BE2C (cell line): Measurements from ENCODE around the gene CUL2.
"Not testable (repeated sequence)": the region's sequence is repeated elsewhere in the genome, so short reads cannot be mapped to it uniquely, and the experiment has no call there.

ENCODE experiments used
- DNase-seq: peaks from one replicate; pipeline ENCODE4 v3.0.0-alpha.2; 2020
- H3K27me3 ChIP-seq: fragments of 250-450 bp; sonication (Bioruptor Pico); 2 replicates; pipeline ENCODE4 v1.5.1; 2020; ENCODE audit warnings: mild to moderate bottlenecking
- H3K36me3 ChIP-seq: fragments of 250-450 bp; sonication (Bioruptor Pico); 2 replicates; pipeline ENCODE4 v1.5.1; 2020; ENCODE audit warnings: mild to moderate bottlenecking
- H3K4me1 ChIP-seq: fragments of 250-450 bp; sonication (Bioruptor Pico); 2 replicates; pipeline ENCODE4 v1.5.1; 2020
- H3K4me3 ChIP-seq: 2 replicates; pipeline ENCODE4 v1.5.1; 2011; ENCODE audit warnings: low read depth, low read length
- H3K9me3 ChIP-seq: fragments of 250-450 bp; sonication (Bioruptor Pico); 2 replicates; pipeline ENCODE4 v1.5.1; 2020
- TF ChIP-seq, protein P1 (sequence below): IDR thresholded peaks from 2 replicates; pipeline ENCODE4 v1.5.1; 2012; ENCODE audit warnings: mild to moderate bottlenecking, low read depth, low read length

The CUL2 gene

GRCh38 chr10:34988397-34989067 is 101.6 kb downstream of the CUL2 start:
- H3K36me3 ChIP-seq = no peaks in the 10 kb centered on the region
- no peak overlapping the region for H3K4me3 ChIP-seq
- H3K27me3 ChIP-seq = no peaks in the 10 kb centered on the region
- no peaks in the 10 kb centered on the region; the same call in 1 of the 2 replicates for H3K9me3 ChIP-seq
- TF ChIP-seq, protein P1, sequence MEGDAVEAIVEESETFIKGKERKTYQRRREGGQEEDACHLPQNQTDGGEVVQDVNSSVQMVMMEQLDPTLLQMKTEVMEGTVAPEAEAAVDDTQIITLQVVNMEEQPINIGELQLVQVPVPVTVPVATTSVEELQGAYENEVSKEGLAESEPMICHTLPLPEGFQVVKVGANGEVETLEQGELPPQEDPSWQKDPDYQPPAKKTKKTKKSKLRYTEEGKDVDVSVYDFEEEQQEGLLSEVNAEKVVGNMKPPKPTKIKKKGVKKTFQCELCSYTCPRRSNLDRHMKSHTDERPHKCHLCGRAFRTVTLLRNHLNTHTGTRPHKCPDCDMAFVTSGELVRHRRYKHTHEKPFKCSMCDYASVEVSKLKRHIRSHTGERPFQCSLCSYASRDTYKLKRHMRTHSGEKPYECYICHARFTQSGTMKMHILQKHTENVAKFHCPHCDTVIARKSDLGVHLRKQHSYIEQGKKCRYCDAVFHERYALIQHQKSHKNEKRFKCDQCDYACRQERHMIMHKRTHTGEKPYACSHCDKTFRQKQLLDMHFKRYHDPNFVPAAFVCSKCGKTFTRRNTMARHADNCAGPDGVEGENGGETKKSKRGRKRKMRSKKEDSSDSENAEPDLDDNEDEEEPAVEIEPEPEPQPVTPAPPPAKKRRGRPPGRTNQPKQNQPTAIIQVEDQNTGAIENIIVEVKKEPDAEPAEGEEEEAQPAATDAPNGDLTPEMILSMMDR = no peak
- H3K4me1 ChIP-seq = no peaks in the 10 kb centered on the region
- no peak for DNase-seq

GRCh38 chr10:34985823-34986222 is 104.3 kb downstream of the CUL2 start:
- Histone ChIP-seq H3K27me3 (no peaks in the 10 kb centered on the region), H3K4me3 (no peak overlapping the region), H3K36me3 (no peaks in the 10 kb centered on the region), H3K9me3 (no peaks in the 10 kb centered on the region; the same call in 1 of the 2 replicates), H3K4me1 (no peaks in the 10 kb centered on the region)
- DNase-seq = peak; percentile 24
- TF ChIP-seq, protein P1 = peak; percentile 54

- TF ChIP-seq, protein P1 = no peak
- no peaks in the 10 kb centered on the region for H3K4me1 ChIP-seq
- no peaks in the 10 kb centered on the region for H3K36me3 ChIP-seq
- H3K9me3 ChIP-seq = no peaks in the 10 kb centered on the region; the same call in 1 of the 2 replicates
- H3K27me3 ChIP-seq = no peaks in the 10 kb centered on the region
- no peak for DNase-seq
- H3K4me3 ChIP-seq = no peak overlapping the region
These were observed 105.0 kb downstream of the CUL2 start for GRCh38 chr10:34985146-34985545.

DNA sequence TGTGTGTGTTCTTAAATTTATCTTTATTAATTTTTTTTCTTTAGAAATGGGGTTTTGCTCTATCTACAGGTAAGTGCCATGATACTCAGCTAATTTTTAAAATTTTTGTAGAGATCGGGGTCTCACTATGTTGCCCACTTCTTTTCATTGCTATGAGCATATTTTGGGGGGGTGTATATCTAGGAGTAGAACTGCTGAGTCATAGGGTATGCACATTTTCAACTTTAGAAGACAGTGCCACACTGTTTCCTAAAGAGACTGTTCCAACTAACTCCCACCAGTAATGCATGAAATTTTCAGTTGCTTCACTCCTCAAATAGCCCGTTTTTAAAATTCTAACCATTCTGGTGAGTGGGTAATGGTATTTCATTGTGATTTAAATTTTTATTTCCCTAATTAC is 108.3 kb downstream of the CUL2 start:
- no peaks in the 10 kb centered on the region; the same call in 1 of the 2 replicates for H3K9me3 ChIP-seq
- H3K4me3 ChIP-seq = no peak overlapping the region
- TF ChIP-seq, protein P1 = no peak
- no peaks in the 10 kb centered on the region for H3K4me1 ChIP-seq
- no peaks in the 10 kb centered on the region for H3K27me3 ChIP-seq
- H3K36me3 ChIP-seq = no peaks in the 10 kb centered on the region
- DNase-seq = no peak

GRCh38 chr10:34979938-34980337 is 110.2 kb downstream of the CUL2 start:
- no peak overlapping the region for H3K4me3 ChIP-seq
- no peaks in the 10 kb centered on the region for H3K9me3 ChIP-seq
- H3K36me3 ChIP-seq = no peaks in the 10 kb centered on the region
- no peaks in the 10 kb centered on the region for H3K4me1 ChIP-seq
- TF ChIP-seq, protein P1 = no peak
- no peaks in the 10 kb centered on the region for H3K27me3 ChIP-seq
- DNase-seq = no peak

DNA sequence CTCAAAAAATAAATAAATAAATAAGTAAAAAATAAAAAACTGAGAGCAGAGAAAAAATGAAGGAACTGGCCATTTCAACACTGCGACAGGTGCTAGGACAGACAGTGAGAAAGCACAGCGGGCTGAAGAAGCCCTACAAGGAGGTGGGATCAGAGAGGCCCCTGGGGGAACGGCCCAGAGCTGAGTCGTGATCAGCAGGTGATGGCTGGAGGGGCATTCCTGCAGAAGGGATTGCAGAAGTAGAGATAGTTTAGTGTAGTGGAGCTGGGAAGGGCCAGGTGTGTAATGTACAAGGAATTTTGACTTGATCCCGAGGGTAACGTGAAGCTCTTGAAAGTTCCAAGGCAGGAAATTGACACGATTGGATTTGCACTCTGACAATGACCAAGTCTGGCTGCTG is 112.1 kb downstream of the CUL2 start:
- TF ChIP-seq, protein P1 = no peak
- H3K9me3 ChIP-seq = no peaks in the 10 kb centered on the region
- H3K4me3 ChIP-seq = no peak overlapping the region
- DNase-seq = no peak
- H3K27me3 ChIP-seq = no peaks in the 10 kb centered on the region
- no peaks in the 10 kb centered on the region for H3K36me3 ChIP-seq
- no peaks in the 10 kb centered on the region for H3K4me1 ChIP-seq

- H3K4me1 ChIP-seq, H3K4me3 ChIP-seq, H3K9me3 ChIP-seq, H3K36me3 ChIP-seq, H3K27me3 ChIP-seq, DNase-seq: not testable (repeated sequence)
These were observed 113.7 kb downstream of the CUL2 start for GRCh38 chr10:34976380-34976910.

DNA sequence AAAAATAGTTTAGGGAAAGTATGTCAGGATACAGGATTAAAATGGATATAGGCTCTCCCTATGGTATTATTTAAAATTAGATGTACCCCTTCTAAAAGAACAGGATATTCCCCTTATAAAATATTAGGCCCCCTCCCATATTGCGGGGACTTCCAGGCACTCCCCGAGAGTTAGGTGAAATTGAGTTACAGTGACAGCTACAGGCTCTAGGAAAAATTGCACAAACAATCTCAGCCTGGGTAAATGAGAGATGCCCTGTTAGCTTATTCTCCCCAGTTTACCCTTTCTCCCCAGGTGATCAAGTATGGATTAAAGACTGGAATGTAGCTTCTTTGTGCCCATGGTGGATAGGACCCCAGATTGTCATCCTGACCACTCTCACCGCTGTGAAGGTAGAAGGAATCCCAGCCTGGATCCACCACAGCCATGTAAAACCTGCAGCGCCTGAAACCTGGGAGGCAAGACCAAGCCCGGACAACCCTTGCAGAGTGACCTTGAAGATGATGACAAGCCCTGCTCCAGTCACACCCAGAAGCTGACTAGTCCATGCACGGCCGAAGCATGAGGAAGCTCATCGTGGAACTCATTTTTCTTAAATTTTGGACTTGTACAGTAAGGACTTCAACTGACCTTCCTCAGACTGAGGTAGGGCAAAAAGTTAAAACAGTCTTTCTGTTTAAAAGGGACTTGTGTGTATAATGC is 115.6 kb downstream of the CUL2 start:
- DNase-seq, H3K9me3 ChIP-seq, H3K4me3 ChIP-seq: not testable (repeated sequence)

GRCh38 chr10:34973757-34974156 is 116.4 kb downstream of the CUL2 start:
- H3K4me1 ChIP-seq, H3K9me3 ChIP-seq, H3K36me3 ChIP-seq, H3K27me3 ChIP-seq, H3K4me3 ChIP-seq, DNase-seq: not testable (repeated sequence)

More for the DNA sequence above, 115.6 kb downstream of the CUL2 start:
- H3K27me3 ChIP-seq, H3K4me1 ChIP-seq, H3K36me3 ChIP-seq: not testable (repeated sequence)
